Hypothalamus (tissue), 51 donors: ENCODE data around the gene U2AF1L4.
A peak's percentile ranks its signal among the peaks of the same experiment; 100 is the strongest.

Experiments
- DNase-seq, 51 donors: peaks; one replicate each; lab custom pipeline; 2025; lab: John Stamatoyannopoulos, UW

U2AF1L4 gene, protein sequence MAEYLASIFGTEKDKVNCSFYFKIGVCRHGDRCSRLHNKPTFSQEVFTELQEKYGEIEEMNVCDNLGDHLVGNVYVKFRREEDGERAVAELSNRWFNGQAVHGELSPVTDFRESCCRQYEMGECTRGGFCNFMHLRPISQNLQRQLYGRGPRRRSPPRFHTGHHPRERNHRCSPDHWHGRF

DNA sequence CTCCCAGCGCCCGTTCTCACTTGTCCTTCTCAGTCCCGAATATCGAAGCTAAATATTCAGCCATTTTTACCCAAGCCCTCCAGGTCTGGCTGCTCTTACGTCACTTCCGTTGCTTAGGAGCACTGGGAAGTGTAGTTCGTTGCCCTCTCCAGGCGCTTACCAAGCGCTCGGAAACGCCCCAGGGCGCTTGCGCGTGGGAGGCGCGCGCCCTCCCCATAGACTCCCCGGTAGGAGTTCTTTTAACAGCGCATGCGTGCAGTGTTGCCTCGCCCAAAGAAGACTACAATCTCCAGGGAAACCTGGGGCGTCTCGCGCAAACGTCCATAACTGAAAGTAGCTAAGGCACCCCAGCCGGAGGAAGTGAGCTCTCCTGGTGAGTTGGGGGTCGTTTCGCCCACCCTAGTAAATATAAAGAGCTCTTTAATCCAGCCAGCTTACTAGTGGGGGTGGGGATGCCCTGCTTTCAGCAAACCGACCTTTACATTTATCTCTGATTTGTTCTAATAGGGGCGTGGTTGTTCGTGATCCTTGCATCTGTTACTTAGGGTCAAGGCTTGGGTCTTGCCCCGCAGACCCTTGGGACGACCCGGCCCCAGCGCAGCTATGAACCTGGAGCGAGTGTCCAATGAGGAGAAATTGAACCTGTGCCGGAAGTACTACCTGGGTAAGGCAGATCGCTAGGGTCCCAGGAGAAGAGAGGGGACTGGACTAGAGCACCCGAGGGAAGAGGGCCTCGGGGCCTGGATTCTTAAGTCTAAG lies at the start of gene U2AF1L4, which contains the start of gene PSENEN:
U2AF1L4 (minus strand) TSS at position 91 of the 759 bp plus-strand sequence; CDS start at position 64, 27 bp downstream.
PSENEN (plus strand) TSS at position 324 of the 759 bp plus-strand sequence; CDS start at position 604, 280 bp downstream.
- DNase-seq, result peak; percentile 74 to 99 (median 95)

DNA sequence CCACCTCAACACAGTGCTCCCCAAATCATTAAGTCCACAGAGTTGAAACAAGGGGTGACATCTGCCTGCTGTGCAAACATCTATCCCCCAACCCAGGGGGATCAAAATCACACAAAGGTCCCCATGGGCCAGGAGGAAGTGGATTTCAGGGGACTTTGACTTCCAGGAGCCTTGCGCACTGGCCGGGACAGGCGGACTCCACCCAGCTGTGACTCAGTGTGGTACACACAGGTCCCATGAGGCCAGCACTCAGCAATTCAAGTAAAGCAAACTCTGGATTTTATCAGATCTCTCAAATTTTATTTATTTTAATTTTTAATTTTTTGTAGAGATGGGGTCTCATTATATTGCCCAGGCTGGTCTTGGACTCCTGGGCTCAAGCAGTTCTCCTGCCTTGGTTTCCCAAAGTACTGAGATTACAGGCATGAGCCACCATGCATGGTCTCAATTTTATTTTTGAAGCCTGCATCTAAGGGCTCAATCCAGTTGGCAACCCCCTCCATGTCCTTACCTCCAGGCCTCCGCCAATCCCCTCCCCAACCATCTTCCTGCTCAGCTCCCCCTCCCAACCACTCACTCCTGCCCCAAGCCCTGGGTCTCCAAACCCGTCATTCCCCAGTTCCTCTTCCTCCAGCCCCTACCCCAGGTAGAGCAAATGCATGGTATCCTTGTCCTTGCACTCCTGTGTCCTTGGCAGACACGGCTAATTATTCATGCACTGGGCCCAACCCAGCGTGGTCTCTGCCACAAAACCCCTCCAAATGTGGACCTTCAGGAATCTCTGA lies 48.4 kb upstream of the U2AF1L4 start:
- DNase-seq, result no peak

DNA sequence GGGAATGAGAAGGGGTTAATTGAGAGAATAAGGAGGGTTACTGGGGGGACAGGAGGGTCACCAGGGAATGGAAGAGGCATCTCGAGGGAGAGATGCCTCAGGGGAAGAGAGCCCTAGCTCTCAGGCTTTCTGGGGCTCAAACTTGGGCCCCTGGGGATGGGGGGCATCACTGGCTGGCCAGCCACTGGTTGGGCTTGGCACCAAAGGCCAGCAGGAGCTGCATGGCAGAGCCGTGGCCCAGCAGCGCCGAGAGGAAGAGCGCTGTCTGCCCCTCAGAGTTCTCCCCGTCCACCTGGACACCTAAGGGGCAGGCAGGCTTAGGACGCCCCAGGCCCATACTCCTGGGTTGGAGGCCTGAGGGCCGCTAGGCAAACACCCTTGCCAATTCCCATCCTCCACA lies 47.7 kb upstream of the U2AF1L4 start:
- DNase-seq, result no peak

DNA sequence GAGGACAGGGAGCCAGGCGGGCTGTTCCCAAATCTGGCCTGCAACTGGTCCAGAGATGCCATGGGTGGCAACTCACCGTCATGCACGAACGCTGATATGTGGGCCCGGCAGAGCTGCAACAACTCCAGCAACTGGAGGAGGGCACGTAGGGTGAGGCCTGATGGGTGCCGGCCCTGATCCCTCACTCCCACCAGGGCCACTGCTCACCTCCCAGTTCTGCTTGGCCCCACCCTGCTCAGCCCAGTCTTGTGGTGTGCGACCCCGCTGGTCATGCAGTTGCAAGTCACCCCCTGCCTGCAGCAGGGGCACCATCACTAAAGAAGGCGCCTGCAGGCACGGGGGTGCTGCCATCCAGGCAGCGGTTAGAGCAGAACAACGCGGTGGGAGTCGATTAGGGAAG lies 47.1 kb upstream of the U2AF1L4 start:
- no peak for DNase-seq

DNA sequence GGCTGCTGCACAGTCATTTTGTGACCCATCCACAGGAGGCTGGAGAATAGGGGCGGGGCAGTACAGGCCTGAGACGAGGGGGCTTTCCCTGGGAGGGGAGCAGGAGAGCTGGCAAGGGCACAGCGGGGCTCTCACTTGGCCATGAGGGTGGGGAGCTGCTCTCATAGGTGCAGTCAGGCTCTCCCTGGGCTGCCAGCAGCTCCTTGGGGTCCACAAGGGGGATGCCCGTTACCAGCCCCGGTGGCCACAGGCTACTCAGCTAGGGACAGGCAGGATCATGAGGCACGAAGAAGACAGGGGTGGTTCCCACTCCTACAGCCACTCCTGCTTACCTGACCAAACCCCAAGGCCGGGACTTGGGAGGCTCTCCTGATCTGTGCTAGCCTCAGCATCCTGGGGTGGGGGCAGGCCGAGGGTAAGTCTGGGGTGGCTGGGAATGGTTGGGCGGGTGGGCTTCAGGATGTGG lies 46.6 kb upstream of the U2AF1L4 start:
- DNase-seq, result no peak

DNA sequence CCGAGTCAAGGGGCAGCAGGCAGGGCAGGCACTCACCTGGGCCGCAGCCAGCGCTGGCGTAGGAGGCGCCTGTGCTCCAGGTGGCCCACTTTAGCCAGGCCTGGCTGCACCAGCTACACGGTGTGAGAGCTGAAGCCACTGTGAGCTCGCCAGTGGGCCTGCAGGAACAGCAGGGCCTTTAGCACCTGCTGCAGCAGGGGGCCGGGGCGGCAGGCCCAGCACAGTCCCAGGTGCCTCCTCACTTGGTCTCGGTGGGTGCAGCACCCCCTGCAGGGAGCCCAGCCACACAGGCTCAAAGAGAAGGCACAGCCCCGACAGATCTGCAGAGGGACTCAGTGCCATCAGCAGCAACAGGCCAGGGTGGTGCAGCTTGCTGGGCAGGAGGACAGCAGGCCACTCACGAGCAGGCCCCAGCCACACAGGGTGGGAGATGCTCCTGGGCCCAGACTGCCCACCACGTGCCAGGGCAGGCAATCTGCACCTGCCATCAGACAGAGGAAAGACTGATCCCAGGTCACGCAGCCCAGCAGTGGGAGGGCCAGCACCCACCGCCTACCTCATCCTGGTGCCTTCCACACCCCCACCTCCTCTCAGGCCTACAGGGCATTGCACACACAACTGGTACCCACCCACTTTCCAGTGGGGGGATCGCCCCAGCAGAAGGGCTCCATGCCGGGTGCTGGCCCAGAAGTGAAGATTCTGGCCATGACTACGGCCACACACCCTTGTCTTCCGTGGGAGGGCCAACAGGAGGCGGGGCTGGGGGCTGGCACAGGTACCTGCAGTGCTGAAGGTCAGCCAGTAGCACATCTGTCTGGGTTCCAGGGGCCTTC lies 46.0 kb upstream of the U2AF1L4 start:
- DNase-seq, result no peak

DNA sequence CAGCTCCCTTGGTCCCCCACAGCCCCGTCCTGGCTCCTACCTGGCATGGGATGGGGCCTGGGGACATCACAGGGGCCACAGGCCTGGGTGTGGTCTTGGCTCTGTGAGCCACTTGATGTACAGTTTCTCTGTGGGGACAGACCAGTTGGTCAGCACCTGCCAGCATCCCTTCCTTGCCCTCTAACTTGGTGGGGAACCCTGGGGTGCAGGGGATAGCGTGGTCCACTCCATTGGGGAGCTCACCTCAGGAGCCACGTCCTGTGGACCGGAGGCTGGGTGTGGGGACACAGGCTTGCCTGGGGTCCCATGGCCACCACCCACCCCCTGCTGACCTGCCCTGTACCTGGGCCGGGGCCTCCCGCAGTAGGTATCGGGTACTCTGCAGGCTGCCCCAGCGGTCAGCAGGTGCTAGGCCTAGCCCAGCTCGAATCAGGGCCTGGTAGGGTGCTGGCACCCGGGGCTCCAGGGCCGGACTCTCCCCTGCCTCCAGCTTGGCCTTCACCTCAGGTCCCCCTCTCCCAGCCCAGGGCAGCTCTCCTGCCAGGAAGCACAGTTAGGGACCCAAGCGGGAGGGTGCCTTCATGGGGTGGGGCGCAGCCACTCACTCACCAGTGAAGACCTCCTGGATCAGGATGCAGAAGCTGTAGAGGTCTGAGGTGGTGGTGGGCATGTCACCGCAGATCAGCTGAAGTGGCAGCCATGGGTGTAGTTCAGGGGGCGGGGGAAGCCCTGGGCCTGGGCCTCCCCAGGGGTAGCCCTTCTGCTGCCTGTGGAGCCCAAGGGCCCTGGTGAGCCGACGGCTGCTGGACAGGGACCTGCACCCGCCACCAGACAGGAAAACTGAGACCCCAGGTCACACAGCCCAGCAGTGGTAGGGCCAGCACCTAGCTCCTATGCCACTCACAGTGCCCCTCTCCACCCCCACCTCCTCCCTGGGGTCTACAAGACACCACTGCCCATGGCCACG lies 45.0 kb upstream of the U2AF1L4 start:
- DNase-seq, result no peak

DNA sequence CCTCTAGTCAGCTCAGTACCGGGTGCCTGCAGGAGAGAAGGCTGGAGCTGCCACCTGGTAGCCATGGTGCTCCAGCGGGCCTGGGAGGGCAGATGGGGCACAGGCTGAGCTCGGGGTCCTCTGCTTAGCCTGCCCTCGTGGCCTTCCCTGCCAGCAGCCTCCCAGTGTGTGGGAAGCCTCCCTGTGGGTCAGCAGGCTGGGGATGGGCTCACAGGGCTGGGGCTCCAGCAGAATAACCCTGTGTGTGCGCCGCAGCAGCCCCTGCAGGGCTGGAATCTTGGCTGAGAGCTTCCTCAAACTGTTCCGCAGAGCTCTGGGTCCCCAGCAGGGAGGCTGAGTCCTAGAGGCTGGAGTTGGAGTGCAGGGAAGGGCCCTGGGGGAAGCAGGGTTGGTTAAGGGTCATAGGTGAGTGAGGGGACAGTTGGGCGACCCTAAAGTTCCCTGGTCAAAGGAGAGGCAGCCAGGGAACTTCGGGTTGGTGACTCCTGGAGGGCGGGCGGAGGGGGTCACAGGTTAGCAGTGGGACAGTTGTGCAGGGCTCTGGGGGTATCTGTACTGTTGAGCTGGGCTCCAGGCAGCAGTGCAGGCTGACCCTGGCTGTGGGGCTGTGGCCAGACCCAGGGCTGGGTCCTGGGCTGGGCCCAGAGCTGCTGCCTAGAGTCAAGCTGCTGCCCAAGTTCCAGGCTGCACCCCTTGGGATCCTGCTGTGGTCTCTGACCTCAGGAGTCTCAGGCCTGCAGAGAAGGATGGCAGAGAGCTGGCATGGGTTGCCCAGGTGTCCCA lies 44.2 kb upstream of the U2AF1L4 start:
- DNase-seq, result no peak

DNA sequence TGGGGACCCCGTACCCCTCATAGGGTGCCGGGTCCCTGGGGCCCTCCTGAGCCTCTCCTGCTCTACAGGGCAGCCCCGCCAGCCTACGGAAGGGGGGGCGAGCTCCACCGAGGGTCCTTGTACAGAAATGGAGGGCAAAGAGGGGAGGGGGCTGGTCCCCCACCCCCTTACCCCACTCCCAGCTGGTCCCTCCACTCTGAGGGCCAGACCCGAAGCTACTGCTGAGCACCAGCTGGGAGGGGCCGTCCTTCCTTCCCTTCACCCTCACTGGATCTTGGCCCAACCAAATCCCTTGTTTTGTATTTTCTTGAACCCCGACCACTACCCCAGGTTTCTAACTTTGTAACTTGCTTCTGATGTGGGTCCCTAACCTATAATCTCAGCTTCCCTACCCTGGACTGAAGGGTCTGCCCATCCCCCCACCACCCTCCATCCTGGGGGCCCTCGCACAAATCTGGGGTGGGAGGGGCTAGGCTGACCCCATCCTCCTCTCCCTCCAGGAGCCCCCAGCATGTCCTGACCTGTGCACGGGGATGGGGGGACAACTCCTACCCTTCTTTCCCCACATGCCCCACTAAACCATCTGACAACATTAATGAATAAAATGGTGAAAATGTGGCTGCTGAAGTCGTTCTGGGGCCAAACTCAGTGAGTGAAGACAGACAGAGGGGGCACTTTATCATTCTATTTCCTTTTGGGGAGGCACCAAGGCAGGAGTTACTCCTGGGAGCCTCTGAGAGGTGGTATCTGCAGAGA lies 43.2 kb upstream of the U2AF1L4 start:
- no peak for DNase-seq

DNA sequence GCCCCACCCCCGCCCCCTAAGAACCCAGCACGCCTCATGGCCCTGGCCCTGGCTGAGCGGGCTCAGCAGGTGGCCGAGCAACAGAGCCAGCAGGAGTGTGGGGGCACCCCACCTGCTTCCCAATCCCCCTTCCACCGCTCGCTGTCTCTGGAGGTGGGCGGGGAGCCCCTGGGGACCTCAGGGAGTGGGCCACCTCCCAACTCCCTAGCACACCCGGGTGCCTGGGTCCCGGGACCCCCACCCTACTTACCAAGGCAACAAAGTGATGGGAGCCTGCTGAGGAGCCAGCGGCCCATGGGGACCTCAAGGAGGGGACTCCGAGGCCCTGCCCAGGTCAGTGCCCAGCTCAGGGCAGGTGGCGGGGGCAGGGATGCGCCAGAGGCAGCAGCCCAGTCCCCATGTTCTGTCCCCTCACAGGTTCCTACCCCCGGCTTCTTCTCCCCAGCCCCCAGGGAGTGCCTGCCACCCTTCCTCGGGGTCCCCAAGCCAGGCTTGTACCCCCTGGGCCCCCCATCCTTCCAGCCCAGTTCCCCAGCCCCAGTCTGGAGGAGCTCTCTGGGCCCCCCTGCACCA lies 42.1 kb upstream of the U2AF1L4 start:
- no peak for DNase-seq

DNA sequence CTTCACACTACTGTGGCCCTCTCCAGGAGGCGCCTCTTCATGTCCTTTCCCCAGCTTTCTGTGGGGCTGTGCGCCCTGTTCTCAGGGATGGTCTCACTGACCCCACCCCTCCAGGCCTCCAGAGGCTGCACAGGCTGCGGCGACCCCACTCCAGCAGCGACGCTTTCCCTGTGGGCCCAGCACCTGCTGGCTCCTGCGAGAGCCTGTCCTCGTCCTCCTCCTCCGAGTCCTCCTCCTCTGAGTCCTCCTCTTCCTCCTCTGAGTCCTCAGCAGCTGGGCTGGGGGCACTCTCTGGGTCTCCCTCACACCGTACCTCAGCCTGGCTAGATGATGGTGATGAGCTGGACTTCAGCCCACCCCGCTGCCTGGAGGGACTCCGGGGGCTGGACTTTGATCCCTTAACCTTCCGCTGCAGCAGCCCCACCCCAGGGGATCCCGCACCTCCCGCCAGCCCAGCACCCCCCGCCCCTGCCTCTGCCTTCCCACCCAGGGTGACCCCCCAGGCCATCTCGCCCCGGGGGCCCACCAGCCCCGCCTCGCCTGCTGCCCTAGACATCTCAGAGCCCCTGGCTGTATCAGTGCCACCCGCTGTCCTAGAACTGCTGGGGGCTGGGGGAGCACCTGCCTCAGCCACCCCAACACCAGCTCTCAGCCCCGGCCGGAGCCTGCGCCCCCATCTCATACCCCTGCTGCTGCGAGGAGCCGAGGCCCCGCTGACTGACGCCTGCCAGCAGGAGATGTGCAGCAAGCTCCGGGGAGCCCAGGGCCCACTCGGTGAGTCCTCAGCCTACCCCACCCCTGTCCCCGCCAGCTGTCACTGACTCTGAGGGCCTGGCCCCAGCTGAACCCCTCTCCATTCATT lies 41.3 kb upstream of the U2AF1L4 start:
- no peak for DNase-seq

DNA sequence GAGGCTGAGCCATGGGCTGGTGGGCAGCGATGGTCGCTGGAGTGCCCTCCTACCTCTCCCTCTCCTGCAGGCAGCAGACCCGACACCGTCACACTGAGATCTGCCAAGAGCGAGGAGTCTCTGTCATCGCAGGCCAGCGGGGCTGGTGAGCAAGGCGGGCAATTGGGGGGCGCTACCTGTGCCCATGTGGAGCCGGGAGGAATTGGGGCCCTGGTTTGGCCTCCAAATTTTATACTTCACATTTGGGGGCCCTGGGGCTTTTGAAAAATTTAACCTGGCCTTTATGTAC lies 40.1 kb upstream of the U2AF1L4 start:
- DNase-seq, result no peak

DNA sequence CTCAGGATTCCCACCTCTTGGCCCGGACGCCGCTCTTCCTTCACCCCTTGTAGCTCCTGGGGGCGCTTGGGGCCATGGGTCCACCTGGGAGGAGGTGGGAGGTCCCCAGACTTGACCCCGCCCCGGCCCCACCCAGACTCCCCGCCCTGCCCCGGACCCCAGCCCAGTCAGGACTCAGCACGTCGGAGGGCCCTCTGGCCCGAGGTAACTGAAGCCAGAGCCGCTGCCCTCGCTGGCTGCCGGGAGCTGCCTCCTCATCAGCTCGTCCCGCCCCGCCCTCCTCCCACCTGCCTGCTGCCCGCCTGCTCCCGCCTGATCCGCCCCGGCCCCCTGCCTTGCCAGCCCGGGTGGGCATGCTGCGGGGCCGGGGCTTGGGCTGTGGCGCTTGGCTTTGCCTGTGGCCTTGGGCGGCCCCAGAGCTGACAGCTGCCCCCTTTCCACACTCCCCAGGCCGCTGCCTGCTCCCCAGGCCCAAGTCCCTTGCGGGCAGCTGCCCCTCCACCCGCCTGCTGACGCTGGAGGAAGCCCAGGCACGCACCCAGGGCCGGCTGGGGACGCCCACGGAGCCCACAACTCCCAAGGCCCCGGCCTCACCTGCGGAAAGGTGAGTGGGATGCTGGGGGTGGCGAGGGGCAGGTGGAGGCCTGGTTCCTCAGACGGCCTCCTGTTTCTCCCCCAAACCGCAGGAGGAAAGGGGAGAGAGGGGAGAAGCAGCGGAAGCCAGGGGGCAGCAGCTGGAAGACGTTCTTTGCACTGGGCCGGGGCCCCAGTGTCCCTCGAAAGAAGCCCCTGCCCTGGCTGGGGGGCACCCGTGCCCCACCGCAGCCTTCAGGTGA lies 39.5 kb upstream of the U2AF1L4 start:
- no peak for DNase-seq

DNA sequence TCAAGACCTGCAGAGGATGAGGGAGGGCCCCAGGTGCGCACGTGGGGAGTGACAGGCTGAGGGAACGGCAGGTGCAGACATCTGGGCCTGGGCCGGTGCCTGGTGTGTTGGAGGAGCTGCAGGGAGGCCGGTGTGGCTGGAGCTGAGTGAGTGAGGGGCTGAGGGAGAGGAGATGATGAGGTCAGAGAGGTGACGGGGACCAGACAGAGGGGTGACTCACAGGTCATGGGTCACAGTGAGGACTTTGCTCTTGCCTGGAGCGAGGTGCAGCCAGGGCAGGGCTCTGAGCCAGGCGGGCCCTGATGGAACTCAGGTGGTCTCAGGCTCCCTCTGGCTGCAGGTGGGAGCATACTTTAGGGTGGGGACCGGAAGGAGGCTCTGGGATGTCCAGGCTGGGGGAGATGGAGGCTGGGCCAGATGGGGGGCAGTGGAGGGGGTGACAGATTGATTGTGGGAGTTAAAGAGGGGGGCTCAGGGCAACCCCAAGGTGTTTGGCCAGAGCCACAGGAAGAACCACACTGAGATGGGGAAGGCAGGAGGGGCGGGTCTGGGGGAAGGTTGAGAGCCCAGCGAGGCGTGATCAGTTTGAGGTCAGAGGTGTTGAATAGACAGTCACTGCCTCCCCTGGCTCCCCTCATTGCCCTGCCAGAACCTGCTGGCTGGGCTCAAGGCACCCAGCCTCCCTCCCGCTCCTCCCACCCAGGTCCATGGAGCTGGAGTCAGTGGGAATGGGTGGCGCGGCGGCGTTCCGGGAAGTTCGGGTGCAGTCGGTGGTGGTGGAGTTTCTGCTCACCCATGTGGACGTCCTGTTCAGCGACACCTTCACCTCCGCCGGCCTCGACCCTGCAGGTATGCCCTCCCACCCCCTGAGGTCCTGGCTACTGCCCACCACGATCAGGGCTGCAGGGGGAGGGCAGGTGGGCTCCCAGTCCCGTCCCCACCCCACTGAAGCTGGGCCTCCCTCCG lies 38.5 kb upstream of the U2AF1L4 start:
- no peak for DNase-seq

DNA sequence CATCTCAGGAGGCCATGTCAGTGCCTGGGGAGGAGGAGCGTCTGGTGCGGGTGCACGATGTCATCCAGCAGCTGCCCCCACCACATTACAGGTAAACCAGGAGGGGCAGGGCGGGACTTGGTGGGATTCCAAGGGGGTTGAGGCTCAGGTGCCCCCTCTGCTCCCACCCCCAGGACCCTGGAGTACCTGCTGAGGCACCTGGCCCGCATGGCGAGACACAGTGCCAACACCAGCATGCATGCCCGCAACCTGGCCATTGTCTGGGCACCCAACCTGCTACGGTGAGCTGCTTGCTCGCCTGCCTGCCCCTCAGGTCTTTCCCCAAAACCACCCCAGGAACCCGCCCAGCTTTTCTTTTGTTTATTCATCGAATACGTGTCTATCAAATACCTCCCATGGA lies 37.4 kb upstream of the U2AF1L4 start:
- no peak for DNase-seq
